HG02973 (cell line): ENCODE data around the gene NQO2.
"Not testable (repeated sequence)": the region's sequence is repeated elsewhere in the genome, so short reads cannot be mapped to it uniquely, and the experiment has no call there.

Source experiments
- ATAC-seq: cut with Tn5 transposase; IDR thresholded peaks from one replicate; pipeline ENCODE4 v1.9.1; 2021; ENCODE audit warnings: moderate library complexity; ENCODE audit not compliant: unreplicated experiment

Gene NQO2

DNA sequence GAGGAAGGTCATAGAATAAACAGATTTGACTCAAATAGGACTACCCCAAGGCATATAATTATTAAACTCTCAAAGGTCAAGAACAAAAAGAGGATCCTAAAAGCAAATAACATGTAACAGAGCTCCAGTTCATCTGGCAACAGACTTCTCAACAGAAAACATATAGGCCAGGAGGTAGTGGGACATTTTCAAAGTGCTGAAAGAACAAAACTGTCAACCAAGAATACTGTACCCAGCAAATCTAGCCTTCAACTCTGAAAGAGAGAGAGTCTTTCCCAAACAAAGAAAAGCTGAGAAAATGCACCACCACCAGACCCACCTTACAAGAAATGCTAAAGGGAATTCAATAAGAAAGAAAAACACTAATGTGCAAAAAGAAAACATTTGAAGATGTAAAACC lies 11.9 kb downstream of the NQO2 start:
- no peak for ATAC-seq

DNA sequence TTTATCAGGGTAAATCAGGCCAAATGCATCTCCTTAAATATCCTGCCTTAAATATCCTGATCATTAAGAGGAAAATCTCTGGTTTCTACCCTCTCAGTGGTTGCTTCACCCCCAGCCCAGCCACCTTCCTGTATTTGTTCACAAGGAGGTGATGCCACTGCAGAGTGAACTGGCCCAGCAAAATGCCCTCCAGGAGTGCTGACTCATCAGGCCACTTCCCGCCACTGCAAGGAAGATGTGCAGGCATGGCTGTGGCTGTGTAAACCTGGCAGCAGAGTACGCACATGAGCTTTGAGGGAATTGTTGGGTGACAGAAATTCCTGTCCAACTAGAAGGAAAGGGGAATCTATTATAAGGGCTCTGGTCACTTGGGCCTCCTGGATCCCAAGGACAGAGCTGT lies 13.8 kb downstream of the NQO2 start:
- ATAC-seq, result no peak

DNA sequence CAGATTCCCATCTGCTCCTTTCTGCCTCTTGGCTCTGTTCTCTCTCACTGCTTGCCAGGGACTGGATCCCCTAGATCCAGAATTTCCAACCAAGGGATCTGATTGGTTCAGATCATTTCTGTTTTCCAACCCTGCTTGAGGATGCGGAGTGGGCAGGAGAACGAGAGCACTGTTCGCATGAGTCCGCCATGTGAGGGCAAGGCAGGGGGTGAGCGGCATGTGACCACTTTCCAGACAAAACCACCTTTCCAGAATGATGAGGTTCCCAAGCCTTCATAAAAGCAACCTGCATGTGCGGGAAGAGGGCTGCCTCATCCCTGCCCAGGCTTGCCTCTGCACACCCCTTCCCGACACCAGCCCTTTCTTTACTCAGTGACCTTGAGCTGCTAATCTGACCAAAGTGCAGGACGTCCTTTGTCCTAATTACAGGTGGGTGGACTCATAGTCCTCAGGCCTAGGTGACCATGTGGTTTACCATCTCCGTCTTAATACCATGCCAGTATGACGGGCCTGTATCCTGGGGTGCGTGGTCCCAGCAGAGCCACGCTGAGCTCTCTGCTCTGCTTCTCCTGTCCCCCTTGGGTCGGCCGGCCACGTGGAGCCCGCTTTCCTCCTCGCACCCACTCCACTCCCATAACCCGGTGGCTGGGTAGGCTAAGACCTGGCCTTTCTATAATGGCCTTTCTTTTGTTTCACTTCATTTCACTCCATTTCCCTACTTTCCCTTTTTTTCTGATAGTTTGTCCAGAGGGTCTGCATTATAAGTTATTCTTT lies 14.4 kb downstream of the NQO2 start:
- ATAC-seq, result no peak

DNA sequence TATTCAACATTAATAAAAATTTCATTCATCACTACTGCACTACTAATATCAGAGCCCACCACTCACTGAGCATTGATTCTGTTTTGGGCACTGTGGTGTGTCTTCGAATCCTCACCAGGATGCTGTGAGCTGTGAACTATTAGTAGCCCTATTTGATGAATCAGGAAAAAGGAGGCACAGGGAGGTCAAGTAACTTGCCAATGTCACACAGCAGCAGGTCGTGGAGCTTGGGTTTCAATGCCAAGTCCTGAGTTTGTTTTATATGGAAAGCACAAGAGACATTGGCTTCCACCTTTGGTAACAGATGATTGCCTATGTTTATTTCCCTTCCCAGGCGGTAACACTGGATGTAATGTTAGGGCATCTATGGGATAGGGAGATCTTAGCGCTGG lies 15.0 kb downstream of the NQO2 start:
- ATAC-seq, result no peak

DNA sequence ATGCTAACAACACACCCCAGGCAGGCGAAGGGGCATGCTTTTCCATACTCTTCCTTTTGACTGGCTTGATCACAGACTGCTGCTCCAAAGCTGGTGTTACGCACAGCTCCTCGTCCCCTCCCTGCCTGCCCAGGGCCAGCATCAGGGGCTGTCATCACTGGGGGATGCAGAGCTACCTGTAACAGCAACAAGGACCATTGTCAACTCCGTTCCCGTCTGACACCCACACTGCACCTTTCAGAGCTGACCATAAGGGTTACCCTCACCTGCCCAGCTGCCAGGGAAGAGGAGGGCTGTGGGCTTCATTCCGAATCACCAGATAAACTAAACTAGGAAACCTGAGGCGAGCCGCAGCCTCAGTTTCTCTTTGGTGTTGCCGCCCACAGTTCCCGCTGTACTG lies 15.4 kb downstream of the NQO2 start:
- ATAC-seq, result no peak

DNA sequence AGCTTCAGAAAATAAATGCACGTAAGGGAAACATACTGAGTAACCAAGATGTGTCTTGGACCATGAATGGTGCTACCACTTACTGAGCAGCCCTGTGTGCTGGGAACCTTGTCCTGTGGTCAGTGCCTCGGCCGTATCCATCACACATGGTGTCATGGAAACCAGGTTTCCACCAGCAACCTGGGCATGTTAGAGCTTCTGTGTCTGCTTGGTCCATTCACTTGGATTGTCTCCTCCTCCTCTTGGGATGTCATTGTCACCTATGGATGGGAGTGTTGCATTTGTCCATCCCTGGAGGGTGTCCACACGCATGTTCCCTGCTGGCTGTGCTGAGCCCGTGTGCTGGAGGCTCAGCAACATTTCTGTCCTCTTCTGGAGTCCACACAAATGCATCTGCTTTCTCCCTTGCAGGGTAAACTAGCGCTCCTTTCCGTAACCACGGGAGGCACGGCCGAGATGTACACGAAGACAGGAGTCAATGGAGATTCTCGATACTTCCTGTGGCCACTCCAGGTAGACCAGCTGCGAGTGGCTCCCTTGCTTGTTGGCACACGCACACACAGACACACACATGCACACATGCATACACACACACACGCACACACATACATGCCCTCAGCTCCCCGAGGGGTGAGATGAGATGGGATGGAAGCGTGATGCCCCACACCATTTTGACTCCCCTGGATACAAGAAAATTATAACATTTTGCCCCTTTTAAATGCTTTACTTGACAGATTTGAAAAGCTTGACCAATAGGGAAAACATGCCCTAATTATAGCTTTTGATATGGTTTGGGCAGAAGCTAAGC lies 17.0 kb downstream of the NQO2 start:
- no peak for ATAC-seq

DNA sequence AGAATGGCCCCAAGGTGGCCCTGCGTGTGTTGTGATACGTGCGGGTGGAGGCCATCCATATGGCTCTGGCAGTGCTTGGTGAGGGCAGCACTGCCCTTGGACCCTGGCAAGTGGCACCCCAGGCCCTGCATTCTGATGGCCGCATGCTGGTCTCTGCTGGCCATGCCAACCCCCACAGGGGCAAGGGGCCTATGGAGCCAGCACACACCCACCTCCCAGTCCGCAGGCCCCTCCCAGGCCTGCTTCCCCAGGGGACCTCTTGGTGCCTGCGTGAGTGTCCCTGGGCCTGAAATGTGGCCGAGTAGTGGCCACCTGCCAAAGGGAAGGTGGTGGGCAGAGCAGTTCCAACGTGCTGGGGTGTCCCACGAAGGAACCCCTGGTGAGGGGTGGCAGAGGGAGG lies 17.6 kb downstream of the NQO2 start:
- ATAC-seq, result no peak

DNA sequence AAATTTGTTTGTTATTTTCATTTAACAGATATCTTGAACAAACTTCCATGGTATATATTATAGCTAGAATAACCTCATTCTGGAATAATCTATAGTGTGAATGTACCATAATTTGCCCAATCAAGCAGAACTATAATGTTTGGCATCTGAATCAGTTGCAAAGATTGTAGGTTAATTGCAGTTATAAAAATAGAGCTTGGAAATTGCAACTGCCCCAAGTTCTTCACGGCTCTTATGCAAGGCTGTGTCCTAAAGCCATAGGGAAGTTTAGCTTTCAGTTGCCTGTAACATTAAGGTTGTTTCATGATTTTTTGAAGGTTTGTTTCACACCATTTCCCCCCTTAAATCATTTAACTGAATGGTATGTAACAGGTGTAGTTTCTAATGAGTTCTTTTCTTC lies 19.4 kb downstream of the NQO2 start:
- ATAC-seq, result no peak

DNA sequence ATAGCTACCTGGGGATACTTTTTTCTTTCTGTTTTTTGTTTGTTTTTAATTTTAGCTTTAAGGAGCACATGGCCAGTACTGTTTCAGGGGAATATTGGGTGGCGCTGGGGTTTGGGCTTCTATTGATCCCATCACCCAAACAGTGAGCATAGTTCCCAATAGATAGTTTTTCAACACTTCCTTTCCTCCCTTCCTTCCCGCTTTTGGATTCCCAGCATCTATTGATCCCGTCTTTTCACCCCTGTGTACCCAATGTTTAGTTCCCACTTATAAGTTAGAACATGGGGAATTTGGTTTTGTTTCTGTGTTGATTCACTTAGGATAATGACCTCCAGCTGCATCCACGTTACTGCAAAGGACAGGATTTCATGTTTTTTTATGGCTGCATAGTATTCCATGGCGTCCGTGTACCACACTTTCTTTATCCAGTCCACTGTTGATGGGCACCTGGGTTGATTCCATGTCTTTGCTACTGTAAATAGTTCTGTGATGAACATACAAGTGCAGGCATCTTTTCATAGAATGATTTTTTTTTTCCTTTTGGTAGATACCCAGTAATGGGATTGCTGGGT lies 20.1 kb downstream of the NQO2 start:
- ATAC-seq, result no peak

DNA sequence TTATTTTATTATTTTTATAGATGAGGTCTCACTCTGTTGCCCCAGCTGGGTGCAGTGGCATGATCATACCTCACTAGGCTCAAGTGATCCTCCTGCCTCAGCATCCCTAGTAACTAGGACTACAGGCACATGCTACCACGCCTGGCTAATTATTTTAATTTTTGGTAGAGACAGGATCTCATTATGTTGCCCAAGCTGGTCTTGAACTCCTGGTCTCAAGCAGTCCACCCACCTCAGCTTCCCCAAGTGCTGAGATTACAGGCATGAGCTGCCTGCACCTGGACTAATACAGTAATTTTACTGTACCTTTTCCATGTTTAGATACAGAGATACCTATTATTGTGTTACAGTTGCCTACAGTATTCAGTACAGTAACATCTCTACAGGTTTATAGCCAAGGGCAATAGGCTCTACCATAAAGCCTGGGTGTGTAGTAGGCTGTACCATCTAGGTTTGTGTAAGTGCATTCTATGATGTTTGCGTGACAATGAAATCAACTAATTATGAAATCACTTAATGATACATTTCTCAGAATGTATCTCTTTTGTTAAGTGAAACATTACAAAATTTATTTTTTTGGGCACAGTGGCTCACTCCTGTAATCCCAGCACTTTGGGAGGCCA lies 21.4 kb downstream of the NQO2 start:
- not testable (repeated sequence) for ATAC-seq

DNA sequence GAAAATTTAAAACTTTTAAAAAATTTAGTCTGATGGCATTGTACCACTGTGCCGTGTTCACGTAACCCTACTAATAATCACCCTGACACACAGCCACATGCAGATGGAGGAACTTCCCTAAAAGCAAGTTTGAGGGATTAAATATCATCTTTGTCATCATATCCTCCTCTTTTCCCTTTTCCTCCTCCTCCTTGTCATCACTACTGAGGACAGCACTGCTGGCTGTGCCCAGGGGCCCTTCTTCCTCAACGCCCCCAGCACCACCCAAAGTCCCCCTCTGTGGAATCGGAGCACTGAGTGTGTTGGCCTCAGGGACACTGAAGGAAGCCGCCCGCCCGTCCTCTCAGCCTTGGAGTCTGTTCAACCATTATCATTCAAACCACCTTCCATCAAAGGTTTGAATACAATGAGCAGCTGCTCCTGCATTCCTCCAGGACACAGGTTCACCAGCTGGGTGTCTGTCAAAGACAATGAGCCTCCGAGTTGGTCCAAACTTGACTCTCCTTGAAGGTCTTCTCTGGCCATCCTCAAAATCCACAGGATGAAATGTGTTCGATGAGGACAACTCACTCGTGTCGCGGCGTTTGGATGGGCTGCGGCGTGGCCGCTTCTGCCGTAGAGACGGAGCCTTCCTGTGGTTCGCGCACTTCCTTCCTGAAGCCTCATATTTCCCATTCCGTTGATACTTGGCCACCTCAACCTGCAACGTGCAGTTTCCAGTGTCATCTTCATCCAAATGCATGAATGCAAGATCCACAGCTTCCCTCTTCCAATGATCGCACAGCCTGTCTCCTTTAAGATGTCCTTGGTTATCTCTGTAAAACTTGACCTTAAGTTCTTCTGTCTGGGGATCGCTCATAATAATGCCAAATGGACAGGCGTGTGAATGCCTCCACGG lies 23.3 kb downstream of the NQO2 start:
- ATAC-seq, result peak; percentile 9

DNA sequence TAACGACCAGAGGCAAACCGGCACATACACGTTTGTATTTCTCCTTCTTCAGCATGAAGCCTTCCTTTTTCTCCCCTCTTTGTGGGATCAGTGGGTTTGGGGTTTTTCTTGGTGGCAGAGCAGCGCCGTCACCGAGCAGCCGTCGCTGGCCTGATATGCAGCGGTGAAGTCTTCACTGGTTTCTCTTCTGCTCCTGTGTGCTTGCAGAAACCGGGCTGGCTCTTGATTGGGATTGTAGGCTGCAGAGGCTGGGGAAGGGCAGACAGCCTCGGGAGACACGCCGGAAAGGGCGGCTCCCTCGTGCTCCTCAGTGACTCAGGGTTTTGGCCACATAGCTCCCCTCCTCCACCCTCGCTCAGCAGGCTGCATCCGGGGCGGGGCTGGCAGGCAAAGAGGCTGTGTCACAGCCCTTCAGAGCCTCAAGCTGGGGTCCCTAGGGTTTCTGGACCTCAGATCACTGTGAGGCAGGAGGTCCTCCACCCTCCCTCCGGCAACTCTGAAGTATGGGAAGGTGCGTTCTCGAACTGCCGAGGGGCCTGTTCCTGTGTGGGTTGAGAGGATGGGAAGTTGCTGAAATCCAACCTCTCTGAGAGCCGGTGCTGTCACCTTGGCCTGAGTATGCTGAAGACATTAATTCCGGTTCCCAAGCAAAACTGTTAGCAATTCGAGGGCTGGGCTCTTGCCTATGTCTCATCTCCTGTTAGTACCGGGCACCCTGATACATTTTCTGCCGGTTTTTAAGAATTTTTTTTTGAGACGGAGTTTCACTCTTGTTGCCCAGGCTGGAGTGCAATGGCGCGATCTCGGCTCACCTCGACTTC lies 24.2 kb downstream of the NQO2 start:
- peak; percentile 66 for ATAC-seq

DNA sequence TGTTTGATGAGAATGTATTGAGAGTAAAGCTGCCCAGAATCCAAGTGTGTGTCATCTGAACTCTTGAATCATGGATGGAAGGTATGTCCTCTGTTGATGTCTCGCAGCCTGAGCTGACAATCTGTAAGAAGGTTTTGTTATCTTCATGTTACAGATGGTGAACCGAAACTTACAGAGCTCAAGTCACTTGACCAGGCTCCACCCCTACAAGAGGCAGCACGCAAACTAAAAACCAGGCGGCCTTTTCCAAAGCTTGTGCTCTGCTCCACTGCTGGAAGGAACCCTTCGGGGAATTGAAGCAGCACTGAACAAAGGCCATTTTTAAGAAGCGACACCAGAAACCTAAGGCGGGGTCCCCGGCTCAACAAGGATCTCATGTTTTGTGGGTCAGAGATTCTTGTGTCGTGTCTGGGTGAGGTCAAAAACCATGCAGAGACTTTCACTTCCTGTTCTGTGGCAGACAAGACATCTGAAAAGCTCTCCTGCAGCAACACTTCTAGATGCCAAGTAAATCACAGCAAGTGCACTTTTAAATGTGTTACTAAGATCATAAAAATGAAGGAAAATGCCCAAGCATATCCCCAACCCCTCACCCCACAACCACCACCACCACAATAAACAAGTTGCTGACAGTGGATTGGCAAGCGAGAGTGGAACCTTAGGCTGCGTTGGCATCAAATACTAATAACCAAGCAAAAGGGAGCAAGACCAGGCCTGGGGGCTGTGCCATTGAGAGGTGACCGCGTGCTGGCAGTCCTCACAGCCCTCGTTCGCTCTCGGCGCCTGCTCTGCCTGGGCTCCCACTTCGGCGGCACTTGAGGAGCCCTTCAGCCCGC lies 27.3 kb downstream of the NQO2 start:
- ATAC-seq, result peak; percentile 64

DNA sequence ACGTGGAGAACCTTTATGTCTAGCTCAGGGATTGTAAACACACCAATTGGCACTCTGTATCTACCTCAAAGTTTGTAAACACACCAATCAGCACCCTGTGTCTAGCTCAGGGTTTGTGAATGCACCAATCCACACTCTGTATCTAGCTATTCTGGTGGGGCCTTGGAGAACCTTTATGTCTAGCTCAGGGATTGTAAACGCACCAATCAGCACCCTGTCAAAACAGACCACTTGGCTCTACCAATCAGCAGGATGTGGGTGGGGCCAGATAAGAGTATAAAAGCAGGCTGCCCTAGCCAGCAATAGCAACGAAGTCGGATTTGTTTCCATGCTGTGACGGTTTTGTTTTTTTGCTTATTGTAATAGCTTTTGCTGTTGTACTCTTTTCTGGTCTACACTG lies 28.5 kb downstream of the NQO2 start:
- ATAC-seq, result not testable (repeated sequence)

DNA sequence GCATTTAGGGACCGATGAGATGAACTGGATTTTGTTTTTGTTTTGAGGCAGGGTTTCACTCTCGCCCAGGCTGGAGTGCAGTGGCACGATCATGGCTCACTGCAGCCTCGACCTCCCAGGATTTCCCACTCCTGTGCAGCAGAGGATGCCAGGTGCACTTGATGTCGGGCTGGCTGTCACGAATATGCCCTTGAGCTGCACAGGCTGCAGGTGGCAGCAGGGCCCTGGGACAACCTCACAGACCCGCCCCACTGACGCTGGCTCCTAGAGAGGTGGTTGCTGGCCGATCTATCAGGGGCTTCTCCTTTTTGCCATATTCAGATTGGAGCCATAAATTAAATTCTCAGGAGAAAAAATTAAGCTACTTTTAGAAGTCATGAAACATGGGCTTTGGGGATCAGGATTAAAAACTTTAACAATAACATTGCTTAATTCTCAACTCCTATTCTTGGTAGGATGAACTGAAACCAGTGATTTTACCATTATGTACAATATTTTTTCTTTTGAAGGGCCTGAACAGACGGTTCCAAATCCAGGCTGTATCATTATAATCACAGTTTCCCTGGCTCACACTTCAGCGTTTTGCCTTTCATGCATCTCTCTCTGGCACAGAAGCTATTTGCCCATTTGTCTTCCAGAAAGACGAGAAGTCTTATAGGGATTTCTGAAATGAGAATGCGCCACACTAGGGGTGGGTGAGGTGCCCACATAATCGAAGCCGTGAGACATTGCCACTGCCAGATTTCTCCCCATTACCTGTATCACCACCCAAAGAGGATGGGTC lies 32.4 kb downstream of the NQO2 start:
- ATAC-seq, result no peak

DNA sequence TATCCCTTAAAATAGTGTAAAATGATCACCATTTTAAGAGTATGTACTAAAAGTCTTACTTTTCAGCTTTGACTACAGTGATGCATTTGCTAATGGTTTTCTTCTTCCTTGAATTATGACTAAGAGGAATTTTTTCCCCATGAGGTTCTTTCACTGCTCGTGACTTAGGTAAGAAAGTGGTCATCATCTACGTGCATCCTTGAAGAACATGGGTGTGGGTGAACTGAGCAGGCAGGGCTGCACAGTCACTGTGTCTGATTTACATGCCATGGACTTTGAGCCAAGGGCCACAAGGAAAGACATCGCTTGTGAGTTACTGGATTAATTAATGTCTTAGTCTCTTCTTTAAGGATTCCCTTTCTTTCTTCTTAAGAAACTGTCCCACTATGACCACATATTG lies 33.3 kb downstream of the NQO2 start:
- no peak for ATAC-seq

DNA sequence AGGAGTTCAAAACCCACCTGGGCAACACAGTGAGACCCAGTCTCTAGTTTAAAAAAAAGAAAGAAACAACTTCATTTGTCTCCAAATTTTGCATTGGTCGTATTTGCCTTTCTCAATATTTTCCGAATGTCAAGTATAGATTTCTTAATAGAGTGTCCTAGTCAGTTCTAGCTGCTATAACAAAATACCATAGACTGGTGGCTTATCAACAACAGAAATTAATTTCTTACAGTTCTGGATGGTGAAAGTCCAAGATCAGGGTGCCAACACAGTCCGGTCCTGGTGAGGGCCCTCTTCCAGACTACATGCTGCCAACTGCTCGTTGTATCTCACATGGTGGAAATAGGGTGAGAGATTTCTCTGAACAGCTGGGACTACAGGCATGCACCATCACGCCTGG lies 34.0 kb downstream of the NQO2 start:
- no peak for ATAC-seq

DNA sequence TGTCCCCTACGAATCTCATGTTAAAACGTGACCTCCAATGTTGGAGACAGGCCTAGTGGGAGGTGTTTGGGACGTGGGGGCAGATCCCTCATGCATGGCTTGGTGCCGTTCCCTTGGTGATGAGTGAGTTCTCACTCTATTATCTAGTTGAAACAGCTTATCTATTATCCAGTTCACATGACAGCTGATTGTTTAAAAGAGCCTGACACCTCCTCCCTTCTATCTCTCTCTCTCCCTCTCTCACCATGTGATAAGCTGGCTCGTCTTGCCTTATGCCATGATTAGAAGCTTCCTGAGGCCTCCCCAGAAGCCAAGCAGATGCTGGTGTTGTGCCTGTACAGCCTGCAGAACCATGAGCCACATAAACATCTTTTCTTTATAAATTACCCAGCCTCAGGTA lies 35.7 kb downstream of the NQO2 start:
- no peak for ATAC-seq
